K562 (cell line): ENCODE measurements around the gene FARP1. TPM values are rescaled to one million over a fixed set of nuclear protein-coding genes. Genes with fewer than 3 reads are reported as not detected.

Experiments
- ATAC-seq: fragments of 200-7000 bp; cut with Tn5 transposase; 3 replicates; pipeline ENCODE4 v1.9.1; 2020; ENCODE audit warnings: moderate library complexity
- BruUV-seq: library from RNA; stranded (reverse); fragments of 400-500 nt; replicated peaks from 2 replicates; lab custom pipeline; 2021; lab: Mats Ljungman, UMichigan
- CTCF ChIA-PET: fragments of 300-600 bp; formaldehyde crosslinking; extraction: SDS; loops from one replicate; lab custom pipeline; 2021; ENCODE audit warnings: low intra/inter-chr PET ratio; lab: Yijun Ruan, JAX
- POLR2A ChIA-PET: fragments of 300-600, 350-650 bp; sonication (Branson Sonifier 250); formaldehyde crosslinking; extraction: SDS; loops from one replicate; lab custom pipeline; 2021; ENCODE audit warnings: antibody characterized with exemption, inconsistent platforms; lab: Yijun Ruan, JAX
- DNase-seq, 4 experiments: peaks; one replicate each; pipeline versions ENCODE4 v3.0.0 to v3.0.0-alpha.2; 2011 to 2018; ENCODE audit warnings: low spot score in 3 of 4, mixed read lengths in 3 of 4; ENCODE audit errors: extremely low read depth in 1 of 4
- FAIRE-seq: peaks from 2 replicates; lab custom pipeline; 2011; peaks lifted over from hg19 to GRCh38; lab: Jason Lieb, UNC
- H2AFZ ChIP-seq: 2 replicates; pipeline ENCODE4 v1.6.0; 2011; ENCODE audit warnings: low read depth, low read length, control low read depth, inconsistent platforms
- H3K27ac ChIP-seq: fragments of 200-600 bp; 3 replicates; pipeline ENCODE4 v1.8.0; 2011; ENCODE audit warnings: low read depth, mild to moderate bottlenecking, control low read depth, inconsistent platforms, low read length, moderate library complexity, mixed read lengths; ENCODE audit errors: extremely low read depth
- H3K27me3 ChIP-seq, 2 experiments: fragments of 300-600 bp in 1 of 2; 2 replicates in 1 of 2; 3 replicates in 1 of 2; pipeline versions ENCODE4 v1.6.0 to v1.8.0; 2011; ENCODE audit warnings: inconsistent platforms in 2 of 2, low read length in 2 of 2, mild to moderate bottlenecking in 1 of 2, mixed read lengths in 1 of 2, moderate library complexity in 1 of 2; ENCODE audit not compliant: control insufficient read depth in 2 of 2, insufficient read depth in 2 of 2
- H3K36me3 ChIP-seq: fragments of 300-600 bp; 3 replicates; pipeline ENCODE4 v1.8.0; 2011; ENCODE audit warnings: mild to moderate bottlenecking, low read length, inconsistent platforms; ENCODE audit not compliant: control insufficient read depth, insufficient read depth
- H3K4me1 ChIP-seq, 2 experiments: fragments of 200-600 bp in 1 of 2; replicated peaks in 1 of 2; 2 replicates in 1 of 2; 3 replicates in 1 of 2; pipeline versions ENCODE4 v1.5.1 to v1.8.0; 2011; ENCODE audit warnings: inconsistent platforms in 2 of 2, low read length in 2 of 2, mild to moderate bottlenecking in 1 of 2, mixed read lengths in 1 of 2, moderate library complexity in 1 of 2; ENCODE audit not compliant: control insufficient read depth in 2 of 2, insufficient read depth in 2 of 2
- H3K4me2 ChIP-seq: 2 replicates; pipeline ENCODE4 v1.6.1; 2011; ENCODE audit warnings: low read length, control low read depth, inconsistent platforms, mixed read lengths; ENCODE audit not compliant: insufficient read depth
- H3K4me3 ChIP-seq: fragments of 200-600 bp; sonication (generic), shearing (Covaris generic); 2 replicates; pipeline ENCODE4 v1.5.1; 2016; ENCODE audit warnings: control low read depth, inconsistent platforms
- H3K79me2 ChIP-seq: fragments of 200-600 bp; 3 replicates; pipeline ENCODE4 v1.8.0; 2011; ENCODE audit warnings: low read length, inconsistent platforms; ENCODE audit not compliant: control insufficient read depth, insufficient read depth
- H3K9ac ChIP-seq, 2 experiments: 2 replicates each; pipeline versions ENCODE4 v1.6.0 to v1.6.1; 2011; ENCODE audit warnings: low read depth in 2 of 2, low read length in 2 of 2, control low read depth in 1 of 2, inconsistent platforms in 1 of 2, mild to moderate bottlenecking in 1 of 2, mixed read lengths in 1 of 2; ENCODE audit not compliant: insufficient read depth in 1 of 2
- H3K9me1 ChIP-seq: one replicate; pipeline ENCODE4 v1.6.0; 2011; ENCODE audit warnings: inconsistent platforms, mild to moderate bottlenecking, low read length, moderate library complexity; ENCODE audit not compliant: control insufficient read depth, insufficient read depth
- H3K9me3 ChIP-seq: replicated peaks from 2 replicates; pipeline ENCODE4 v1.5.1; 2011; ENCODE audit warnings: low read depth, low read length, inconsistent platforms; ENCODE audit not compliant: control insufficient read depth, insufficient read depth
- H4K20me1 ChIP-seq: replicated peaks from 2 replicates; pipeline ENCODE4 v1.6.1; 2011; ENCODE audit warnings: low read length, inconsistent platforms, mixed read lengths; ENCODE audit not compliant: control insufficient read depth, insufficient read depth
- ERF ChIP-seq: fragments of 450-650 bp; formaldehyde crosslinking; IDR thresholded peaks from 2 replicates; pipeline ENCODE4 v1.4.0; 2020; ENCODE audit warnings: mild to moderate bottlenecking, mixed read lengths
- KDM5B ChIP-seq: fragments of 200-600 bp; sonication (generic); IDR thresholded peaks from 2 replicates; pipeline ENCODE4 v1.6.1; 2012; ENCODE audit warnings: low read depth, mild to moderate bottlenecking, moderate library complexity, low read length, control low read depth, inconsistent platforms; ENCODE audit not compliant: insufficient replicate concordance
- KHSRP ChIP-seq: fragments of 450-650 bp; IDR thresholded peaks from 2 replicates; pipeline ENCODE4 v1.6.1; 2017
- MAFG ChIP-seq: fragments of 450-650 bp; conservative IDR thresholded peaks from 2 replicates; pipeline ENCODE4 v1.6.1; 2016; ENCODE audit warnings: missing genetic modification characterization, missing compliant biosample characterization
- RBM17 ChIP-seq: fragments of 200-400 bp; formaldehyde crosslinking; IDR thresholded peaks from 2 replicates; pipeline ENCODE4 v1.6.1; 2017; ENCODE audit warnings: low read depth, mild to moderate bottlenecking, low read length, borderline replicate concordance
- SIX5 ChIP-seq, 2 experiments: IDR thresholded peaks; 2 replicates each; pipeline ENCODE4 v1.6.1; 2011; ENCODE audit warnings: low read length in 2 of 2, borderline replicate concordance in 1 of 2, low read depth in 1 of 2, mild to moderate bottlenecking in 1 of 2, moderate library complexity in 1 of 2; ENCODE audit not compliant: insufficient read depth in 1 of 2
- SMARCC2 ChIP-seq: fragments of 450-650 bp; IDR thresholded peaks from 2 replicates; pipeline ENCODE4 v1.6.1; 2017; ENCODE audit warnings: antibody characterized with exemption, moderate library complexity, mild to moderate bottlenecking, low read depth
- SMC3 ChIP-seq: conservative IDR thresholded peaks from 2 replicates; pipeline ENCODE4 v1.6.1; 2011; ENCODE audit warnings: low read depth, low read length, improper control_type of control experiment; ENCODE audit not compliant: insufficient read depth
- SREBF2 ChIP-seq: sonication (generic); formaldehyde crosslinking; IDR thresholded peaks from 2 replicates; pipeline ENCODE4 v1.4.0; 2020; ENCODE audit warnings: mild to moderate bottlenecking, missing genetic modification reagents
- TEAD4 ChIP-seq, 2 experiments: sonication (generic) in 1 of 2; formaldehyde crosslinking in 1 of 2; IDR thresholded peaks; 2 replicates each; pipeline versions ENCODE4 v1.6.1 to v1.8.0; 2012 to 2022; ENCODE audit warnings: borderline replicate concordance in 1 of 2, inconsistent platforms in 1 of 2, low read length in 1 of 2, mild to moderate bottlenecking in 1 of 2, missing genetic modification reagents in 1 of 2
- TRIM28 ChIP-seq: fragments of 450-650 bp; IDR thresholded peaks from 2 replicates; pipeline ENCODE4 v1.6.1; 2017
- ZBTB34 ChIP-seq: fragments of 250-450 bp; sonication (Bioruptor Pico); IDR thresholded peaks from 2 replicates; pipeline ENCODE4 v1.8.0; 2021; ENCODE audit warnings: mild to moderate bottlenecking, moderate library complexity
- ZNF586 ChIP-seq: fragments of 450-650 bp; formaldehyde crosslinking; conservative IDR thresholded peaks from 2 replicates; pipeline ENCODE4 v1.4.0; 2020; ENCODE audit warnings: mild to moderate bottlenecking, moderate library complexity
- ZNF778 ChIP-seq: fragments of 450-650 bp; formaldehyde crosslinking; IDR thresholded peaks from 2 replicates; pipeline ENCODE4 v1.4.0; 2020; ENCODE audit warnings: mild to moderate bottlenecking, moderate library complexity
- WGBS: fragments of 100-300 bp; shearing (Covaris generic); methylation state at CpG from one replicate; pipeline ENCODE4 v1.1.6; 2016; ENCODE audit warnings: low coverage, mixed read lengths; ENCODE audit not compliant: insufficient coverage; ENCODE audit errors: missing lambda C conversion rate; 5-methylcytosine and 5-hydroxymethylcytosine counted together
- in situ Hi-C: fragments of 300-500 bp; cut with MboI; formaldehyde crosslinking; loops from 4 replicates; pipeline ENCODE4 v1.15.0; 2018; ENCODE audit warnings: inconsistent platforms, mixed read lengths
- intact Hi-C: fragments of 100-400 bp; cut with micrococcal nuclease; formaldehyde crosslinking; loops from 2 replicates; pipeline ENCODE4 v1.14.2; 2022
- polyA plus RNA-seq, 8 experiments: library from polyadenylated mRNA; depleted of rRNA in 4 of 8; stranded (reverse) in 5 of 8; unstranded in 3 of 8; fragments of >200 nt; fragmentation: Nextera tagmentation in 2 of 8; fragmentation: Illumina TruSeq in 1 of 8; extraction: Ambion mirVana in 2 of 8; extraction: Trizol in 1 of 8; gene quantifications; 2 replicates each; pipeline versions ENCODE4 v1.2.1 to v1.2.3, GENCODE V29; 2011 to 2014; ENCODE audit warnings: inconsistent platforms in 1 of 8, missing spikeins in 1 of 8
- total RNA-seq, 7 experiments: library from RNA; depleted of rRNA in 6 of 7; stranded (reverse); fragments of >200 nt in 6 of 7; fragmentation: Illumina TruSeq in 2 of 7; extraction: Trizol in 2 of 7; gene quantifications; 2 replicates each; pipeline versions ENCODE4 v1.2.1 to v1.2.3, GENCODE V29; 2011 to 2021; ENCODE audit warnings: low replicate concordance in 1 of 7

FARP1 gene
- total and polyA plus RNA-seq, 9 of the 15 experiments (the other 6 are each of a cell fraction or from before 2014, with no cell fraction given) = 0.03 to 0.29 (median 0.05) TPM; not detected in 3

GRCh38 chr13:98258226-98258625 lies 115.3 kb downstream of the FARP1 start (continued):
- TF ChIP-seq ERF (CRISPR knock-in tag) (no peak), ZNF586 (CRISPR knock-in tag) (no peak), RBM17 (no peak), SREBF2 (CRISPR knock-in tag) (no peak), SIX5 (IDR thresholded peaks at IDR 0.05; ENCODE audit: borderline replicate concordance in 1 of 2, insufficient read depth in 1 of 2, low read depth in 1 of 2, low read length in 2 of 2) (no peak)

- ATAC-seq (no peak), DNase-seq (no peak), FAIRE-seq (no peak)
- Histone ChIP-seq H2AFZ (no peak overlapping the region), H3K27ac (no peak overlapping the region), H3K9me1 (no peaks in the 10 kb centered on the region), H3K9ac (no peak overlapping the region), H3K4me1 (no peaks in the 10 kb centered on the region), H3K9me3 (no peaks in the 10 kb centered on the region), H4K20me1 (no peaks in the 10 kb centered on the region), H3K79me2 (no peaks in the 10 kb centered on the region), H3K36me3 (no peaks in the 10 kb centered on the region), H3K27me3 (peaks cover 0 to 14% of the 10 kb centered on the region in 2 experiments; a peak in 2 of 5 replicates), H3K4me3 (no peak overlapping the region), H3K4me2 (no peak overlapping the region)
- WGBS = 33% methylated on average over 1 of the region's 8 CpGs
- ChIA-PET POLR2A (no interaction called here), CTCF (no interaction called here)
- in situ Hi-C loops = no loop called here
- intact Hi-C loops = no loop called here
- BruUV-seq = no TSS peak
- TF ChIP-seq TRIM28 (no peak), ZBTB34 (CRISPR knock-in tag) (no peak), KHSRP (no peak), SMC3 (no peak), KDM5B (no peak), SMARCC2 (no peak), MAFG (tag) (no peak), ZNF778 (CRISPR knock-in tag) (no peak), TEAD4 (IDR thresholded peaks at IDR 0.05; ENCODE audit: low read length) (no peak), TEAD4 (CRISPR knock-in tag; IDR thresholded peaks at IDR 0.05; ENCODE audit: borderline replicate concordance) (no peak)
Observed at GRCh38 chr13:98260357-98261164, 117.7 kb downstream of the FARP1 start.
